RWPE2 (cell line): ENCODE measurements around the gene RAB3D.

Experiments used
- ATAC-seq: fragments of 200-7000 bp; cut with Tn5 transposase; 3 replicates; pipeline ENCODE4 v1.9.1; 2021; ENCODE audit warnings: low read depth
- DNase-seq: peaks from one replicate; pipeline ENCODE4 v3.0.0-alpha.2; 2020; ENCODE audit warnings: low spot score
- H3K27ac ChIP-seq: fragments of 450-650 bp; 2 replicates; pipeline ENCODE4 v1.5.1; 2017; ENCODE audit warnings: mild to moderate bottlenecking; ENCODE audit not compliant: poor library complexity, severe bottlenecking
- H3K27me3 ChIP-seq: fragments of 250-450 bp; sonication (Bioruptor Pico); 2 replicates; pipeline ENCODE4 v1.5.1; 2021; ENCODE audit warnings: mild to moderate bottlenecking, moderate library complexity; ENCODE audit not compliant: insufficient read depth, poor library complexity, severe bottlenecking
- H3K36me3 ChIP-seq: fragments of 250-450 bp; sonication (Bioruptor Pico); 2 replicates; pipeline ENCODE4 v1.5.1; 2020; ENCODE audit warnings: low read depth, mild to moderate bottlenecking, moderate library complexity
- H3K4me1 ChIP-seq: fragments of 250-450 bp; sonication (Bioruptor Pico); 2 replicates; pipeline ENCODE4 v1.5.1; 2021; ENCODE audit warnings: mild to moderate bottlenecking, moderate library complexity; ENCODE audit not compliant: insufficient read depth, poor library complexity, severe bottlenecking
- H3K4me3 ChIP-seq: fragments of 250-450 bp; sonication (Bioruptor Pico); 2 replicates; pipeline ENCODE4 v1.5.1; 2021; ENCODE audit warnings: mild to moderate bottlenecking, moderate library complexity; ENCODE audit not compliant: severe bottlenecking
- H3K9me3 ChIP-seq: fragments of 250-450 bp; sonication (Bioruptor Pico); 2 replicates; pipeline ENCODE4 v1.5.1; 2021; ENCODE audit warnings: mild to moderate bottlenecking, moderate library complexity; ENCODE audit not compliant: severe bottlenecking
- CTCF ChIP-seq: fragments of 450-650 bp; IDR thresholded peaks from one replicate; pipeline ENCODE4 v1.5.1; 2017; ENCODE audit warnings: mild to moderate bottlenecking, moderate library complexity; ENCODE audit not compliant: poor library complexity, severe bottlenecking

Gene RAB3D

GRCh38 chr19:11279505-11280236 is 59.8 kb downstream of the RAB3D start:
- Histone ChIP-seq H3K36me3 (no peaks in the 10 kb centered on the region), H3K4me1 (no peaks in the 10 kb centered on the region), H3K9me3 (no peaks in the 10 kb centered on the region), H3K27me3 (no peaks in the 10 kb centered on the region), H3K27ac (no peak overlapping the region), H3K4me3 (no peak overlapping the region)
- DNase-seq, result no peak
- no peak for TF ChIP-seq CTCF
- no peak for ATAC-seq

GRCh38 chr19:11278670-11279069 is 60.8 kb downstream of the RAB3D start:
- DNase-seq (no peak), ATAC-seq (no peak)
- TF ChIP-seq CTCF, result no peak
- H3K9me3 ChIP-seq, result no peaks in the 10 kb centered on the region
- H3K27me3 ChIP-seq, result no peaks in the 10 kb centered on the region
- no peak overlapping the region for H3K4me3 ChIP-seq
- H3K27ac ChIP-seq, result no peak overlapping the region
- H3K36me3 ChIP-seq, result no peaks in the 10 kb centered on the region
- H3K4me1 ChIP-seq, result no peaks in the 10 kb centered on the region

- no peaks in the 10 kb centered on the region for H3K9me3 ChIP-seq
- no peaks in the 10 kb centered on the region for H3K27me3 ChIP-seq
- DNase-seq, result no peak
- peaks cover 4% of the 10 kb centered on the region for H3K4me1 ChIP-seq
- ATAC-seq, result no peak
- H3K27ac ChIP-seq, result no peak overlapping the region
- H3K4me3 ChIP-seq, result no peak overlapping the region
- TF ChIP-seq CTCF, result no peak
- no peaks in the 10 kb centered on the region for H3K36me3 ChIP-seq
Observed at GRCh38 chr19:11274533-11275086, 64.8 kb downstream of the RAB3D start.

- H3K9me3 ChIP-seq, result no peaks in the 10 kb centered on the region
- H3K4me3 ChIP-seq, result no peak overlapping the region
- no peaks in the 10 kb centered on the region for H3K36me3 ChIP-seq
- ATAC-seq, result no peak
- no peak for TF ChIP-seq CTCF
- no peaks in the 10 kb centered on the region for H3K27me3 ChIP-seq
- no peak for DNase-seq
- H3K4me1 ChIP-seq, result peaks cover 11% of the 10 kb centered on the region
- H3K27ac ChIP-seq, result no peak overlapping the region
Observed at GRCh38 chr19:11273989-11274388, 65.5 kb downstream of the RAB3D start.

- no peak for DNase-seq
- Histone ChIP-seq H3K27ac (no peak overlapping the region), H3K27me3 (no peaks in the 10 kb centered on the region), H3K4me1 (peaks cover 11% of the 10 kb centered on the region), H3K36me3 (no peaks in the 10 kb centered on the region), H3K4me3 (no peak overlapping the region), H3K9me3 (no peaks in the 10 kb centered on the region)
- TF ChIP-seq CTCF, result no peak
- no peak for ATAC-seq
Observed at GRCh38 chr19:11273296-11273695, 66.2 kb downstream of the RAB3D start.
